Left lung (tissue), 14 donors: ENCODE data around the gene CHRNB2. TPM values are rescaled to one million over a fixed set of nuclear protein-coding genes. Genes with fewer than 3 reads are reported as not detected.
A peak's percentile ranks its signal among the peaks of the same experiment; 100 is the strongest.

Experiments used
- ATAC-seq: fragments of 200-7000 bp; cut with Tn5 transposase; one replicate; pipeline ENCODE4 v1.9.1; 2020; ENCODE audit warnings: moderate library complexity
- DNase-seq, 4 donors: peaks; one replicate each; pipeline ENCODE4 v3.0.0-alpha.2; 2013 to 2020
- H3K27ac ChIP-seq, 2 donors: fragments of 200-600 bp; sonication (generic) in 1 of 2; one replicate each; pipeline versions ENCODE4 v1.5.0 to v1.8.0; 2020 to 2021
- H3K27me3 ChIP-seq, 2 donors: fragments of 200-600 bp; sonication (generic) in 1 of 2; one replicate each; pipeline versions ENCODE4 v1.5.0 to v1.8.0; 2020 to 2021
- H3K36me3 ChIP-seq, 2 donors: fragments of 200-600 bp; sonication (generic) in 1 of 2; one replicate each; pipeline versions ENCODE4 v1.5.0 to v1.8.0; 2020 to 2021
- H3K4me1 ChIP-seq, 2 donors: fragments of 200-600 bp; one replicate each; pipeline ENCODE4 v1.8.0; 2021
- H3K4me3 ChIP-seq, 2 donors: fragments of 200-600 bp; sonication (generic) in 1 of 2; one replicate each; pipeline versions ENCODE4 v1.5.0 to v1.8.0; 2020 to 2021; ENCODE audit warnings: mild to moderate bottlenecking in 1 of 2
- H3K9me3 ChIP-seq, 2 donors: fragments of 200-600 bp; sonication (generic) in 1 of 2; one replicate each; pipeline versions ENCODE4 v1.5.0 to v1.8.0; 2020 to 2021
- CTCF ChIP-seq, 2 donors: fragments of 200-600 bp; sonication (generic) in 1 of 2; IDR thresholded peaks; one replicate each; pipeline versions ENCODE4 v1.5.0 to v1.8.0; 2021; ENCODE audit warnings: antibody characterized with exemption in 2 of 2
- intact Hi-C, 2 donors: fragments of 100-400 bp; cut with DNase I; formaldehyde crosslinking; loops; one replicate each; pipeline versions ENCODE4 v1.11.2 to v1.14.2; 2022
- long read RNA-seq, 12 donors: library from polyadenylated mRNA in 2 of 12; unstranded in 2 of 12; transcript quantifications; one replicate each; pipeline ENCODE4 v2.0.0 and lab custom pipeline, GENCODE V29; 2019 to 2026
- polyA plus RNA-seq, 6 donors: library from polyadenylated mRNA; unstranded; fragments of 120-200 nt; gene quantifications; one replicate each; pipeline ENCODE4 v1.2.1, GENCODE V29; 2013; ENCODE audit not compliant: insufficient read length in 6 of 6
- total RNA-seq, 2 donors: library from RNA; stranded (reverse); fragmentation: NEBNext Ultra II Directional; extraction: Animal tissue kit (Norgen Biotek cat#: 25700); gene quantifications; one replicate each; pipeline ENCODE4 v1.2.1, GENCODE V29; 2021
- donor health status: DM: no; HTN: yes; CAD: no.
- donor health status: DM: no; HTN: no; CAD: no.

Gene CHRNB2
- total RNA-seq, result under 1 TPM in 1 of 2 donors, not detected in 1; 0.09 TPM
- polyA plus RNA-seq, result 1 to 10 TPM in 2 of 6 donors, under 1 TPM in 4; 0.27 to 1.8 (median 0.59) TPM
- long read RNA-seq, donor 1, result 0 reads
- long read RNA-seq, donor 2, result 0 reads
- long read RNA-seq, donor 3, result 0 reads
- long read RNA-seq, donor 4, result 0 reads
- long read RNA-seq, donor 5, result 0 reads
- long read RNA-seq, donor 6, result 0 reads
- long read RNA-seq, donor 7, result 0 reads
- long read RNA-seq, donor 8, result 0 reads
- long read RNA-seq, donor 9, result 0 reads
- long read RNA-seq, donor 10, result 0 reads
- long read RNA-seq, donor 11, full-length matches to known transcripts, result 1 of 1 reads
- long read RNA-seq, donor 11, partial matches to known transcripts, result 0 of 1 reads
- long read RNA-seq, donor 11, other reads (novel, unspliced or antisense), result 0 of 1 reads
- long read RNA-seq, donor 12, result 0 reads

- ATAC-seq (peak; percentile 100), DNase-seq (peak; percentile 36 to 94 (median 59))
- intact Hi-C loops, result loop anchor here in 1 of 2 donors (10.0 kb wide), 1 partner anchor 307 kb away; the partner anchor contains the start of gene KCNN3
- H3K27me3 ChIP-seq, result peaks cover 12 to 45% of the 10 kb centered on the region in 2 donors
- no peaks in the 10 kb centered on the region for H3K9me3 ChIP-seq
- H3K4me1 ChIP-seq, result peaks cover 3 to 9% of the 10 kb centered on the region in 2 donors
- no peak within 1 kb of the TSS for H3K27ac ChIP-seq
- H3K4me3 ChIP-seq, result no peak within 1 kb of the TSS
- no peak for TF ChIP-seq CTCF (IDR thresholded peaks at IDR 0.05)
- no peaks in the 10 kb centered on the region for H3K36me3 ChIP-seq
These were observed at the start of gene CHRNB2 for GRCh38 chr1:154567386-154568156. CHRNB2 (plus strand) TSS chr1:154567778; CDS start chr1:154568045, 267 bp downstream.

DNA sequence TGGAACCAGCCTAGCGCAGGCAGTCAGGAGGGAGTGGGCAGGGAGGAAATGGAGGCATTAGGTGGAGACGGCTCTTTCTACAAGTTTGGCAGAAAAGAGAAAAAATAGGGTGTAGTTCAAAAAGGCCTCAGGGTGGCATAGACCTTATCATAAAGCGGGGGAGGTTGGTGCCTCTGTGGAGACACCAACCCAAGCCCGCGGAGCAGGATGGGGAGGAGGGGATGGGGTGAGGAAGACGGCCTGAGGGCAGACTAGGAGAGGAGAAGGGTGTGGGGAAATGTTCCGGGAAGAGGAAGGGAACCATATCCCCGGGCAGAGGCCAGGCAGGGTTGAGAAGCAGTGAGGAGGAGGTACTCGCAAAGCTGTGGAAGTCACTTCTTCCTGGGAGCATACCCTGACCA, 48.0 kb upstream of the CHRNB2 start:
- Histone ChIP-seq H3K4me3 (no peak overlapping the region), H3K9me3 (no peaks in the 10 kb centered on the region), H3K4me1 (peaks cover 0 to 29% of the 10 kb centered on the region in 2 donors), H3K36me3 (no peaks in the 10 kb centered on the region), H3K27ac (no peak overlapping the region), H3K27me3 (no peaks in the 10 kb centered on the region)
- DNase-seq (no peak), ATAC-seq (peak; percentile 21)
- TF ChIP-seq CTCF (IDR thresholded peaks at IDR 0.05), result no peak
- intact Hi-C loops, result no loop called here

DNA sequence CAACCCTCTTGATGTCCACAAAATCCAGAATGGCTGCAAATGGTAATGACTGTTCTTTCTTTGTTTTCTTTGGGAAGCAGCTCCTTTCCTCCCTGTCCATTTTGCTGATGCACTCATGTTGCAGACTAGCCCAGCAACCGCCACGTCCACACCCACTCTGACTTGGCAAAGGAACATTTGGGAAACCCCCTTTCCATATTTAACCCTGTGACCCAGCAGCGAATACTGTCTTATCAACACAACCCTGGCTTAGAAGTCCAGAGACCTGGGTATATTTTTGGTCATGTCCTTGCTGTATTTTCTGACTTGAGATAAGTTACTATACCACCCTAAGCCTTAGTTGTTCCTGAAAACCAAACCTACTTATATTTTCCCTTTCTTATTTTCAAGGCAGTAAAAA, 47.2 kb upstream of the CHRNB2 start:
- DNase-seq (no peak), ATAC-seq (peak; percentile 55)
- Histone ChIP-seq H3K27ac (no peak overlapping the region), H3K9me3 (no peaks in the 10 kb centered on the region), H3K4me3 (no peak overlapping the region), H3K36me3 (no peaks in the 10 kb centered on the region), H3K27me3 (no peaks in the 10 kb centered on the region), H3K4me1 (peaks cover 0 to 29% of the 10 kb centered on the region in 2 donors)
- intact Hi-C loops, result no loop called here
- no peak for TF ChIP-seq CTCF (IDR thresholded peaks at IDR 0.05)

DNA sequence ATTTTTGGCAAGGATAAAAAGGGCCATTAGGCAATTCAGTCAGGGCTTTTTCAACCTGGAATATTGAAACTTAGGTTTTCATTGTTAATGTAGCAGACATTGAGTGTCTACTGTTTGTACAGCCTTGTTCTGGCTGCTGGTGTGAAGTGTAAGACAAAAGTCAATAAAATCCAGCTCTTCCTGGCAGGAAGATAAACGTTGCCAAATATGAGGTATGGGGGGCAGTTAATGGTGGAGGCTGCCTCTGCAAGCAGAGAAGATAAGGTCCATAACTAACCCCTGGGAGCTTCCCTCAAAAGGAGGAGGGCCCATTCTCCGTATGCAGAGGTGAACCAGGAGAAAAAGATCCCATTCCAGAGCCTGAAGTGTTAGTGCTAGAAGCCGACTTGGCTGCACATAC, 45.9 kb upstream of the CHRNB2 start:
- intact Hi-C loops, result no loop called here
- H3K4me1 ChIP-seq, result peaks cover 0 to 29% of the 10 kb centered on the region in 2 donors
- DNase-seq (no peak), ATAC-seq (peak; percentile 77)
- TF ChIP-seq CTCF (IDR thresholded peaks at IDR 0.05), result no peak
- no peak overlapping the region for H3K27ac ChIP-seq
- H3K9me3 ChIP-seq, result no peaks in the 10 kb centered on the region
- no peaks in the 10 kb centered on the region for H3K27me3 ChIP-seq
- no peak overlapping the region for H3K4me3 ChIP-seq
- H3K36me3 ChIP-seq, result no peaks in the 10 kb centered on the region

- H3K4me3 ChIP-seq, result no peak overlapping the region
- H3K27me3 ChIP-seq, result no peaks in the 10 kb centered on the region
- no peaks in the 10 kb centered on the region for H3K9me3 ChIP-seq
- peaks cover 0 to 22% of the 10 kb centered on the region in 2 donors for H3K4me1 ChIP-seq
- ATAC-seq (no peak), DNase-seq (no peak)
- H3K36me3 ChIP-seq, result no peaks in the 10 kb centered on the region
- H3K27ac ChIP-seq, result no peak overlapping the region
- no peak for TF ChIP-seq CTCF (IDR thresholded peaks at IDR 0.05)
- intact Hi-C loops, result no loop called here
These were observed 42.7 kb upstream of the CHRNB2 start for GRCh38 chr1:154524881-154525280.
